Raji (cell line): Measurements from ENCODE around the gene TMEM175.

Experiments used
- POLR2A ChIP-seq: IDR thresholded peaks from 2 replicates; pipeline ENCODE4 v1.6.1; 2011; ENCODE audit warnings: low read depth, low read length, control low read depth; ENCODE audit not compliant: insufficient read depth

TMEM175 gene

DNA sequence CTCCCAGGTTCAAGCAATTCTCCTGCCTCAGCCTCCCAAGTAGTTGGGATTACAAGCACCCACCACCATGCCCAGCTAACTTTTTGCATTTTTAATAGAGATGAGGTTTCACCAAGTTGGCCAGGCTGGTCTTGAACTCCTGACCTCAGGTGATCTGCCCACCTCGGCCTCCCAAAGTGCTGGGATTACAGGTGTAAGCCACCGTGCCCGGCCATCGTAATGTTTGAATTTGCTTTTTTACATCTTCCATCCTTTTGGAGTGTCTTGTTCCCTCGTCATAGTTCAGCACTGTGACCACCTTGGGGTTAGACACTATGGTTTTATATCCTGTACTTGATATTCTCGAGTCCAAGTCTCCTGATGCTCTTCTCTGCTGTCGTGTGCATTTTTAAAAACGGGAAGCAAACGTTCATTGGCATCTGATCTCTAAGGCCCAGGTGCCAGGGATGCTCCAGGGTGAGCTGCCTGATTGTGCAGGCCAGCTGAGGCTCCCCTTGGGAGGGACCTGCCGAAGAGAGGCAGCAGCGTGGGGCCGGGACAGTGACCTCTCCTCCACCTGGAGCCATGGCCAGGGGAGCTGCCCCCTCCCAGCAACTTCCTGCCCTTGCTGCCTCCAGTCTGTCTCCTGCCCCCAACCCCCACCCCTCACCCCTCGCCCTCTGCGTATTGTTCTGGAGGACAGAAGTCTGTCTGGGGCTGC, 24.4 kb downstream of the TMEM175 start:
- no peak for TF ChIP-seq POLR2A

DNA sequence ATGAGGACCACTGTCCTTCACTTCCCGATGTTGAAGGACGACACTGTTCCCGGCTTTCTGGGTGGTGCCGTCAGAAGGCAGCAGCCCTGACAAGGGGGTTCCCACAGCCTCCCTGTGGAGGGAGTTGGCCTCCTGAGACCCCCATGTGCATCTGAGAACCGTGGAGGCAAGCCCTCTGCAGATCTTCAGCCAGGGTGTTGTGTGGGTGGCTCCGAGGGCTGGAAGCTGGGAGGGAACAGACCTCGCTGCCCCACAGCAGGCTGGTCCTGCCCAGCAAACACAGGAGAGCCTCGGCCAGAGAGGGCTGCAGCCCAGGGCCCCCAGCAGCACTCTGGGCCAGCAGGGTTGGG, 24.9 kb downstream of the TMEM175 start:
- TF ChIP-seq POLR2A = no peak

GRCh38 chr4:957581-958313, 25.5 kb downstream of the TMEM175 start:
- TF ChIP-seq POLR2A = no peak

- no peak for TF ChIP-seq POLR2A
Observed at GRCh38 chr4:958314-958665, 26.0 kb downstream of the TMEM175 start.

- TF ChIP-seq POLR2A = no peak
Observed at GRCh38 chr4:958696-959337, 26.6 kb downstream of the TMEM175 start.

DNA sequence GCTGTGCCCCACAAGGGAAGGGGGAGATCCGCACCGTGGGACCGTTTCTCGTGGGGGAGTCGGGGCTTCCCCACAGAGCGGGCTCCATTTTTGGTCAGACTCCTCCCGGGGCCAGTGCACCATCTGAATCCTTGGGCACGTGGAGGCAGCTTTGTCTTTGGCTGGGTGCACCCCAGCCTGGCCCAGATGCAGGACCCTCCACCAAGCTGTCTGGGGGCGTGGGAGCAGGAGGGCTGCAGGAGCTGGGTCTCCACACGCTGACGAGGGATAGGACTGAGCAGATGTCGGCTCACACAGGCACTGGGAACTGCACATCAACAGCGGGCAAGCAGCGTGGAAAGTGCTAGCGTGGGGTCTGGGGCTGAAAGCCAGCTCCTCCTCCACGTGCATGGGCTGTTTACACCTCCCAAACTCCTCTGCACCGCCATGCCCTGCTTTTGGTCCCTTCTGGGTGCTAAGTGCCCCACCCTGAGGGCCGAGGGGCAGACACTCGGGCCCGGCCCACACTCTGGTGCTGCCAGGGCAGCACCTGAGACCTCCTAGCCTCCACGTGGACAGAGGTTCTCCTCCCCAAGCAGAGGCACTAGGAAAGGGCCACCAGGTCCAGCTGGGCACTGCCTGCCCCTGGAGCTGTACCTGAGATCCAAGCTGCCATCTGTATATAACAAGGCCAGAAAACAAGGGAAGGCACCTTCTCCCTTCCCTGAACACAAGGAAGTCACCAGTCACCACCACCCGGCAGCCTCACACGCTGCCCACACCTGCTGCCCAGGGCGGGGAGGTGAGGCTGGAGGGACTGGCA, 27.3 kb downstream of the TMEM175 start:
- TF ChIP-seq POLR2A = no peak

- TF ChIP-seq POLR2A = no peak
Observed at GRCh38 chr4:960140-960635, 27.9 kb downstream of the TMEM175 start.

DNA sequence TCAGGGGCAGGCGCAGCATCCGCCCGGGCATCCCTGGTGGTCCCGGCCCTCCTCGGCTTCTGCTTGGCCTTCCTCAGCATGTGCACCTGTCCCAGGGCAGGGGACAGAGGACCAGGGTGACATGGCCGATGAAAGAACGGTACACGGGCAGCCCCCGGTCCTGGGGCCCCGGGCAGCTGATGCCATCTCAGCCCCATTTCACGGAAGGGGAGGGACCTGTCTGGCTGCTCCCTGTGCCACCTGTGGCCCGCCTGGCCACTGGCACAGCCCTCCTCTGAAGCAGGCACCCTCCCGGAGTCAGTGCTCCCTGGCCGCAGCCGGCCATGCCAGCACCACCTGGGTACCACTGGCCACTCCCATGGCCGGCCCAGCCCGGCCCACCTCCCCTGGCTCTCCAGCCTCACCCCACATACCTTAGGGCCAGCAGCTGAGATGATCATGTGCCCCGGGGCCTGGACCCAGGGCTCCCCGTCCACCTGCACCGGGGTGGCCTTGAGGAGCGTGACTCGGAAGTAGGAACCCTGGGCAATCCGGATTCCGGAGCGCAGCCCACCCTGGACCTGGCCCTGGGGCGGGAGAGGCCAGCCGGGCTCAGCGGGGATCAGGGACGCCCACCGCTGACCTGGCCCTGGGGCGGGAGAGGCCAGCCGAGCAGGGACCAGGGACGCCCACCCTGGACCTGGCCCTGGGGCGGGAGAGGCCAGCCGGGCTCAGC, 28.5 kb downstream of the TMEM175 start:
- TF ChIP-seq POLR2A = no peak

GRCh38 chr4:961351-962230, 29.3 kb downstream of the TMEM175 start:
- no peak for TF ChIP-seq POLR2A

GRCh38 chr4:962231-963208, 30.3 kb downstream of the TMEM175 start:
- no peak for TF ChIP-seq POLR2A

GRCh38 chr4:963276-964225, 31.3 kb downstream of the TMEM175 start:
- TF ChIP-seq POLR2A = no peak

DNA sequence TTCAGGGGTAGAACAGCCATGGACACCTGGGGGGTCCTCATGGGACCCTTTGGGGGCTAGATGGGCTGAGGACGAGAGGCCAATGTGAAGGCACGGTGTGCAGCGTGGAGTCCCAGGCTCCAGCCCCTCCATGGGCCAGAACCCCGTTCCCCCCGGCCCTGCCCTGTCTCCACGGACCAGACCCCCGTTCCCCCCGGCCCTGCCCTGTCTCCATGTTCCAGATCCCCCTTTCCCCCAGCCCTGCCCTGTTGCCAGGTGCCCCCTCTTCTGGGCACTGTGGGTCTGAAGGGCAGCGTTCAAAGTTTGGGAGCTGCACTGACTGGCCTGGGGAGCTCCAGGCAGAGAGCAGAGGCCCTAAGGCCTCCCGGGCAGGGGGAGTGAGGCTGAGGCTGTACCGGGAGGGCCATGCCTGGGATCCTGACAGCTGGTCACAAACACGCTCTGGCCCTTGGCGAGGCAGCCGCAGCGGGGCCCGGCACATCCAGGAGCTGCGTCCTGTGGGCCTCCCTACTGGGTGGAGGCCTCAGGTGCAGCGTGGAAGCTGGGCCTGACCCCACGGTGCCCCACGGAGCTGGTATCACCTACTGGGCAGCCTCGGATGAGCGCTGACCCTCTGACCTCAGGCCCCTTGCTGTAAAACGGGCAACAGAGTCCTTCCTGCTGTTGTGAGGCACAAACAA, 32.2 kb downstream of the TMEM175 start:
- TF ChIP-seq POLR2A = no peak
